LNCAP (cell line): ENCODE results near the gene NR6A1.

Source experiments
- CTCF ChIP-seq: fragments of 450-650 bp; IDR thresholded peaks from 2 replicates; pipeline ENCODE4 v1.5.1; 2017; ENCODE audit warnings: mild to moderate bottlenecking

Gene NR6A1

GRCh38 chr9:124758061-124758460 is 13.1 kb downstream of the NR6A1 start:
- no peak for TF ChIP-seq CTCF

- no peak for TF ChIP-seq CTCF
Measured at GRCh38 chr9:124757616-124758015, 13.5 kb downstream of the NR6A1 start.

GRCh38 chr9:124756011-124756410 is 15.1 kb downstream of the NR6A1 start:
- TF ChIP-seq CTCF: no peak

GRCh38 chr9:124755061-124755460 is 16.1 kb downstream of the NR6A1 start:
- TF ChIP-seq CTCF: no peak

GRCh38 chr9:124754289-124754688 is 16.8 kb downstream of the NR6A1 start:
- TF ChIP-seq CTCF: peak; percentile 66

GRCh38 chr9:124752967-124753366 is 18.1 kb downstream of the NR6A1 start:
- TF ChIP-seq CTCF: no peak

- no peak for TF ChIP-seq CTCF
Measured at GRCh38 chr9:124749781-124750180, 21.3 kb downstream of the NR6A1 start.

- TF ChIP-seq CTCF: no peak
Measured at GRCh38 chr9:124749284-124749683, 21.8 kb downstream of the NR6A1 start.
